SH-SY5Y (cell line): ENCODE results near the gene PCDH18.

Source experiments
- GATA2 ChIP-seq: IDR thresholded peaks from 2 replicates; pipeline ENCODE4 v1.6.1; 2011; ENCODE audit warnings: mild to moderate bottlenecking, low read depth, low read length
- GATA3 ChIP-seq: IDR thresholded peaks from 2 replicates; pipeline ENCODE4 v1.6.1; 2011; ENCODE audit warnings: low read depth, mild to moderate bottlenecking, low read length, moderate library complexity

PCDH18 gene

GRCh38 chr4:137536789-137537561 lies 4.7 kb upstream of the PCDH18 start:
- no peak for TF ChIP-seq GATA2
- TF ChIP-seq GATA3 = no peak

GRCh38 chr4:137535718-137536117 lies 3.4 kb upstream of the PCDH18 start:
- no peak for TF ChIP-seq GATA2
- no peak for TF ChIP-seq GATA3

GRCh38 chr4:137534516-137534915 lies 2.2 kb upstream of the PCDH18 start:
- no peak for TF ChIP-seq GATA3
- no peak for TF ChIP-seq GATA2

- no peak for TF ChIP-seq GATA2
- TF ChIP-seq GATA3 = no peak
Measured at GRCh38 chr4:137533855-137534254, 1.6 kb upstream of the PCDH18 start.

- TF ChIP-seq GATA3 = no peak
- no peak for TF ChIP-seq GATA2
Measured at GRCh38 chr4:137532869-137533236, 559 bp upstream of the PCDH18 start.

GRCh38 chr4:137531168-137531985 lies 917 bp downstream of the PCDH18 start:
- no peak for TF ChIP-seq GATA2
- TF ChIP-seq GATA3 = no peak

- no peak for TF ChIP-seq GATA2
- TF ChIP-seq GATA3 = no peak
Measured at GRCh38 chr4:137530176-137530575, 2.1 kb downstream of the PCDH18 start.

GRCh38 chr4:137529432-137529831 lies 2.9 kb downstream of the PCDH18 start:
- TF ChIP-seq GATA3 (no peak), GATA2 (no peak)

- TF ChIP-seq GATA2 = no peak
- no peak for TF ChIP-seq GATA3
Measured at GRCh38 chr4:137528673-137529072, 3.6 kb downstream of the PCDH18 start.

- no peak for TF ChIP-seq GATA2
- TF ChIP-seq GATA3 = no peak
Measured at GRCh38 chr4:137526681-137527080, 5.6 kb downstream of the PCDH18 start.

- TF ChIP-seq GATA2 (no peak), GATA3 (no peak)
Measured at GRCh38 chr4:137524725-137525369, 7.4 kb downstream of the PCDH18 start.

- TF ChIP-seq GATA3 (no peak), GATA2 (no peak)
Measured at GRCh38 chr4:137523329-137523728, 9.0 kb downstream of the PCDH18 start.

- no peak for TF ChIP-seq GATA2
Measured at GRCh38 chr4:137521053-137521452, 11.2 kb downstream of the PCDH18 start.

GRCh38 chr4:137519406-137519805 lies 12.9 kb downstream of the PCDH18 start:
- TF ChIP-seq GATA2 = no peak
- TF ChIP-seq GATA3 = no peak

- TF ChIP-seq GATA3 (no peak), GATA2 (no peak)
Measured at GRCh38 chr4:137514406-137515111, 17.7 kb downstream of the PCDH18 start.
